ENCODE data around the gene SEMA3A.

Gene SEMA3A

GRCh38 chr7:84041649-84042048 is 152.9 kb downstream of the SEMA3A start:
- no peak for TF ChIP-seq CTCF (IDR thresholded peaks at IDR 0.05; ENCODE audit: control insufficient read depth, extremely low read depth, insufficient read depth)
- H3K4me3 ChIP-seq (ENCODE audit: low read depth, low read length): no peak overlapping the region
- DNase-seq (ENCODE audit: low read depth): no peak

GRCh38 chr7:84040355-84040754 is 154.2 kb downstream of the SEMA3A start:
- no peak for TF ChIP-seq CTCF (IDR thresholded peaks at IDR 0.05; ENCODE audit: control insufficient read depth, extremely low read depth, insufficient read depth)
- no peak overlapping the region for H3K4me3 ChIP-seq (ENCODE audit: low read depth, low read length)
- DNase-seq (ENCODE audit: low read depth): no peak

GRCh38 chr7:84039432-84039831 is 155.2 kb downstream of the SEMA3A start:
- H3K4me3 ChIP-seq (ENCODE audit: low read depth, low read length): no peak overlapping the region
- no peak for DNase-seq (ENCODE audit: low read depth)
- TF ChIP-seq CTCF (IDR thresholded peaks at IDR 0.05; ENCODE audit: control insufficient read depth, extremely low read depth, insufficient read depth): no peak

GRCh38 chr7:84027678-84028077 is 166.9 kb downstream of the SEMA3A start:
- H3K4me3 ChIP-seq (ENCODE audit: low read depth, low read length): no peak overlapping the region
- DNase-seq (ENCODE audit: low read depth): no peak
- TF ChIP-seq CTCF (IDR thresholded peaks at IDR 0.05; ENCODE audit: control insufficient read depth, extremely low read depth, insufficient read depth): no peak

GRCh38 chr7:84025332-84025927 is 169.2 kb downstream of the SEMA3A start:
- DNase-seq (ENCODE audit: low read depth): no peak
- H3K4me3 ChIP-seq (ENCODE audit: low read depth, low read length): no peak overlapping the region
- TF ChIP-seq CTCF (IDR thresholded peaks at IDR 0.05; ENCODE audit: control insufficient read depth, extremely low read depth, insufficient read depth): no peak

GRCh38 chr7:84022684-84023308 is 171.8 kb downstream of the SEMA3A start:
- TF ChIP-seq CTCF (IDR thresholded peaks at IDR 0.05; ENCODE audit: control insufficient read depth, extremely low read depth, insufficient read depth): no peak
- peak; percentile 50 for DNase-seq (ENCODE audit: low read depth)

GRCh38 chr7:84022009-84022408 is 172.6 kb downstream of the SEMA3A start:
- H3K4me3 ChIP-seq (ENCODE audit: low read depth, low read length): no peak overlapping the region
- DNase-seq (ENCODE audit: low read depth): no peak
- TF ChIP-seq CTCF (IDR thresholded peaks at IDR 0.05; ENCODE audit: control insufficient read depth, extremely low read depth, insufficient read depth): no peak

More at GRCh38 chr7:84022684-84023308, 171.8 kb downstream of the SEMA3A start:
- H3K4me3 ChIP-seq (ENCODE audit: low read depth, low read length): no peak overlapping the region
